Urinary bladder (tissue), 4 donors: ENCODE data around the gene PRDM16. TPM values are rescaled to one million over a fixed set of nuclear protein-coding genes. Genes with fewer than 3 reads are reported as not detected.
"Not testable (repeated sequence)": the region's sequence is repeated elsewhere in the genome, so short reads cannot be mapped to it uniquely, and the experiment has no call there.

Experiments used
- DNase-seq: peaks from one replicate; pipeline ENCODE4 v3.0.0-alpha.2; 2015; ENCODE audit errors: extremely low spot score
- H3K27ac ChIP-seq: one replicate; pipeline ENCODE4 v1.5.1; 2013; ENCODE audit warnings: low read depth, mild to moderate bottlenecking, moderate library complexity
- H3K36me3 ChIP-seq: one replicate; pipeline ENCODE4 v1.6.1; 2013; ENCODE audit warnings: mild to moderate bottlenecking, moderate library complexity; ENCODE audit not compliant: insufficient read depth
- H3K4me1 ChIP-seq: one replicate; pipeline ENCODE4 v1.6.1; 2013; ENCODE audit warnings: mild to moderate bottlenecking, moderate library complexity; ENCODE audit not compliant: insufficient read depth
- H3K4me3 ChIP-seq: one replicate; pipeline ENCODE4 v1.5.1; 2013; ENCODE audit warnings: low read depth, low read length
- WGBS: extraction: QIAGEN DNeasy Blood & Tissue Kit; methylation state at CpG from one replicate; pipeline ENCODE4 v1.1.7; 2013; 5-methylcytosine and 5-hydroxymethylcytosine counted together
- polyA plus RNA-seq: library from polyadenylated mRNA; stranded (reverse); fragments of 200-250 nt; gene quantifications from one replicate; pipeline ENCODE4 v1.2.3, GENCODE V29; 2013
- total RNA-seq: library from RNA; depleted of rRNA; stranded (reverse); fragments of >200 nt; gene quantifications from one replicate; pipeline ENCODE4 v1.2.3, GENCODE V29; 2014
- donor health status: healthy with polysubstance abuse.
- donor health status: healthy.

Gene PRDM16
- total and polyA plus RNA-seq, 2 donors = 2.8 to 3.7 TPM

- H3K4me1 ChIP-seq = no peaks in the 10 kb centered on the region
- no peak for DNase-seq
- H3K4me3 ChIP-seq = no peak overlapping the region
- no peaks in the 10 kb centered on the region for H3K36me3 ChIP-seq
- WGBS = 91% methylated on average over 42 of the region's 42 CpGs
- no peak overlapping the region for H3K27ac ChIP-seq
Observed at GRCh38 chr1:3082571-3083516, 13.8 kb downstream of the PRDM16 start.

GRCh38 chr1:3084154-3084553 lies 15.2 kb downstream of the PRDM16 start:
- H3K27ac ChIP-seq = no peak overlapping the region
- H3K4me1 ChIP-seq = no peaks in the 10 kb centered on the region
- DNase-seq = no peak
- WGBS = 72% methylated on average over 16 of the region's 16 CpGs
- no peaks in the 10 kb centered on the region for H3K36me3 ChIP-seq
- no peak overlapping the region for H3K4me3 ChIP-seq

- Histone ChIP-seq H3K4me1 (no peaks in the 10 kb centered on the region), H3K4me3 (no peak overlapping the region), H3K36me3 (no peaks in the 10 kb centered on the region), H3K27ac (no peak overlapping the region)
- WGBS = 89% methylated on average over 12 of the region's 12 CpGs
- no peak for DNase-seq
Observed at GRCh38 chr1:3084726-3085125, 15.7 kb downstream of the PRDM16 start.

GRCh38 chr1:3085721-3086120 lies 16.7 kb downstream of the PRDM16 start:
- no peak for DNase-seq
- WGBS = 64% methylated on average over 8 of the region's 8 CpGs
- H3K4me3 ChIP-seq = no peak overlapping the region
- H3K36me3 ChIP-seq = no peaks in the 10 kb centered on the region
- no peaks in the 10 kb centered on the region for H3K4me1 ChIP-seq
- H3K27ac ChIP-seq = no peak overlapping the region

GRCh38 chr1:3086272-3086974 lies 17.4 kb downstream of the PRDM16 start:
- no peak for DNase-seq
- Histone ChIP-seq H3K4me1 (no peaks in the 10 kb centered on the region), H3K4me3 (no peak overlapping the region), H3K27ac (no peak overlapping the region), H3K36me3 (no peaks in the 10 kb centered on the region)
- WGBS = 85% methylated on average over 26 of the region's 26 CpGs

GRCh38 chr1:3087049-3087448 lies 18.0 kb downstream of the PRDM16 start:
- Histone ChIP-seq H3K4me1 (no peaks in the 10 kb centered on the region), H3K4me3 (no peak overlapping the region), H3K27ac (no peak overlapping the region), H3K36me3 (no peaks in the 10 kb centered on the region)
- WGBS = 72% methylated on average over 17 of the region's 17 CpGs
- no peak for DNase-seq

- 74% methylated on average over 20 of the region's 20 CpGs for WGBS
- not testable (repeated sequence) for H3K36me3 ChIP-seq, H3K4me3 ChIP-seq, H3K4me1 ChIP-seq, H3K27ac ChIP-seq, DNase-seq
Observed at GRCh38 chr1:3087946-3088668, 19.1 kb downstream of the PRDM16 start.

GRCh38 chr1:3089490-3089889 lies 20.5 kb downstream of the PRDM16 start:
- 65% methylated on average over 17 of the region's 17 CpGs for WGBS
- Histone ChIP-seq H3K4me3 (no peak overlapping the region), H3K36me3 (no peaks in the 10 kb centered on the region), H3K27ac (no peak overlapping the region), H3K4me1 (no peaks in the 10 kb centered on the region)
- DNase-seq = no peak

GRCh38 chr1:3091334-3091733 lies 22.3 kb downstream of the PRDM16 start:
- Histone ChIP-seq H3K4me3 (no peak overlapping the region), H3K36me3 (no peaks in the 10 kb centered on the region), H3K27ac (no peak overlapping the region), H3K4me1 (no peaks in the 10 kb centered on the region)
- DNase-seq = no peak
- 91% methylated on average over 14 of the region's 14 CpGs for WGBS

GRCh38 chr1:3092530-3092929 lies 23.5 kb downstream of the PRDM16 start:
- no peak for DNase-seq
- Histone ChIP-seq H3K27ac (no peak overlapping the region), H3K4me3 (no peak overlapping the region), H3K4me1 (no peaks in the 10 kb centered on the region), H3K36me3 (no peaks in the 10 kb centered on the region)
- WGBS = 82% methylated on average over 7 of the region's 7 CpGs

- Histone ChIP-seq H3K4me3 (no peak overlapping the region), H3K36me3 (no peaks in the 10 kb centered on the region), H3K27ac (no peak overlapping the region), H3K4me1 (no peaks in the 10 kb centered on the region)
- no peak for DNase-seq
- 84% methylated on average over 27 of the region's 27 CpGs for WGBS
Observed at GRCh38 chr1:3093898-3094626, 25.1 kb downstream of the PRDM16 start.

- 84% methylated on average over 26 of the region's 26 CpGs for WGBS
- no peak for DNase-seq
- Histone ChIP-seq H3K36me3 (no peaks in the 10 kb centered on the region), H3K4me3 (no peak overlapping the region), H3K4me1 (no peaks in the 10 kb centered on the region), H3K27ac (no peak overlapping the region)
Observed at GRCh38 chr1:3094863-3095780, 26.1 kb downstream of the PRDM16 start.
